ENCODE measurements around the gene SREK1. TPM values are rescaled to one million over a fixed set of nuclear protein-coding genes. Genes with fewer than 3 reads are reported as not detected.

Gene SREK1
- total and polyA plus RNA-seq, 8 donors: 10.4 to 242 (median 134) TPM

GRCh38 chr5:66118304-66118703, 25.8 kb upstream of the SREK1 start:
- Histone ChIP-seq H3K9me3 (peaks cover 0 to 25% (median 7%) of the 10 kb centered on the region in 4 donors), H3K36me3 (no peaks in the 10 kb centered on the region), H3K27me3 (no peaks in the 10 kb centered on the region), H3K4me3 (no peak overlapping the region), H3K27ac (no peak overlapping the region), H3K4me1 (no peaks in the 10 kb centered on the region)
- no peak for TF ChIP-seq POLR2A (IDR thresholded peaks at IDR 0.05)
- no peak for TF ChIP-seq EP300 (IDR thresholded peaks at IDR 0.05)
- no peak for TF ChIP-seq CTCF (IDR thresholded peaks at IDR 0.05)
- TF ChIP-seq POLR2AphosphoS5 (IDR thresholded peaks at IDR 0.05): no peak
- intact Hi-C loops (cut with DNase I; ENCODE audit: low total_unique reads): no loop called here
- no peak for DNase-seq
- WGBS, 5 donors: 59 to 69% (median 67%) methylated on average over 4 of the region's 4 CpGs

GRCh38 chr5:66122379-66123034, 21.6 kb upstream of the SREK1 start:
- intact Hi-C loops (cut with DNase I; ENCODE audit: low total_unique reads): no loop called here
- Histone ChIP-seq H3K27ac (no peak overlapping the region), H3K9me3 (no peaks in the 10 kb centered on the region), H3K36me3 (no peaks in the 10 kb centered on the region), H3K4me1 (no peaks in the 10 kb centered on the region), H3K4me3 (no peak overlapping the region), H3K27me3 (no peaks in the 10 kb centered on the region)
- TF ChIP-seq EP300 (IDR thresholded peaks at IDR 0.05) (no peak), POLR2A (IDR thresholded peaks at IDR 0.05) (no peak), CTCF (IDR thresholded peaks at IDR 0.05) (no peak), POLR2AphosphoS5 (IDR thresholded peaks at IDR 0.05) (no peak)
- WGBS, 5 donors: 86 to 98% (median 93%) methylated on average over 2 of the region's 2 CpGs
- no peak for DNase-seq

- peaks cover 0 to under 1% (median 0%) of the 10 kb centered on the region in 4 donors for H3K4me1 ChIP-seq
- no peak for DNase-seq
- no peak overlapping the region for H3K27ac ChIP-seq
- no peak overlapping the region for H3K4me3 ChIP-seq
- 59 to 70% (median 66%) methylated on average over 4 of the region's 4 CpGs for WGBS, 5 donors
- TF ChIP-seq POLR2A (IDR thresholded peaks at IDR 0.05): no peak
- TF ChIP-seq CTCF (IDR thresholded peaks at IDR 0.05): no peak
- no peak for TF ChIP-seq EP300 (IDR thresholded peaks at IDR 0.05)
- no peak for TF ChIP-seq POLR2AphosphoS5 (IDR thresholded peaks at IDR 0.05)
- no peaks in the 10 kb centered on the region for H3K9me3 ChIP-seq
- H3K27me3 ChIP-seq: no peaks in the 10 kb centered on the region
- intact Hi-C loops (cut with DNase I; ENCODE audit: low total_unique reads): no loop called here
- no peaks in the 10 kb centered on the region for H3K36me3 ChIP-seq
These were observed 15.0 kb upstream of the SREK1 start for GRCh38 chr5:66129144-66129543.

GRCh38 chr5:66130493-66130892, 13.6 kb upstream of the SREK1 start:
- no peaks in the 10 kb centered on the region for H3K9me3 ChIP-seq
- no peaks in the 10 kb centered on the region for H3K27me3 ChIP-seq
- H3K36me3 ChIP-seq: no peaks in the 10 kb centered on the region
- 85 to 100% (median 97%) methylated on average over 1 of the region's 1 CpG for WGBS, 5 donors
- DNase-seq: no peak
- peaks cover 0 to 5% (median 0%) of the 10 kb centered on the region in 4 donors for H3K4me1 ChIP-seq
- H3K4me3 ChIP-seq: no peak overlapping the region
- intact Hi-C loops (cut with DNase I; ENCODE audit: low total_unique reads): no loop called here
- TF ChIP-seq POLR2A (IDR thresholded peaks at IDR 0.05): no peak
- no peak for TF ChIP-seq EP300 (IDR thresholded peaks at IDR 0.05)
- TF ChIP-seq CTCF (IDR thresholded peaks at IDR 0.05): no peak
- TF ChIP-seq POLR2AphosphoS5 (IDR thresholded peaks at IDR 0.05): no peak
- no peak overlapping the region for H3K27ac ChIP-seq
